Neural progenitor cell (in vitro differentiated cells): ENCODE measurements around the gene CLINT1. TPM values are rescaled to one million over a fixed set of nuclear protein-coding genes. Genes with fewer than 3 reads are reported as not detected.

Experiments
- DNase-seq: peaks from one replicate; pipeline ENCODE4 v3.0.0-alpha.2; 2016; ENCODE audit warnings: low spot score
- H2AFZ ChIP-seq: fragments of 200-600 bp; sonication (generic); replicated peaks from 2 replicates; pipeline ENCODE4 v1.6.1; 2016; ENCODE audit warnings: antibody characterized with exemption
- H3F3A ChIP-seq: fragments of 200-600 bp; sonication (generic); 2 replicates; pipeline ENCODE4 v1.6.1; 2016; ENCODE audit warnings: antibody characterized with exemption, low read depth
- H3K27ac ChIP-seq: fragments of 200-600 bp; sonication (generic); 2 replicates; pipeline ENCODE4 v1.5.1; 2016; ENCODE audit warnings: mild to moderate bottlenecking
- H3K27me3 ChIP-seq: fragments of 200-600 bp; sonication (generic); 2 replicates; pipeline ENCODE4 v1.6.1; 2016; ENCODE audit warnings: mild to moderate bottlenecking, moderate library complexity
- H3K36me3 ChIP-seq: fragments of 200-600 bp; sonication (generic); 2 replicates; pipeline ENCODE4 v1.5.1; 2016
- H3K4me1 ChIP-seq: fragments of 200-600 bp; sonication (generic); 2 replicates; pipeline ENCODE4 v1.6.1; 2016; ENCODE audit warnings: mixed run types
- H3K4me2 ChIP-seq: fragments of 200-600 bp; sonication (generic); 2 replicates; pipeline ENCODE4 v1.6.1; 2016
- H3K4me3 ChIP-seq: fragments of 200-600 bp; sonication (generic); 2 replicates; pipeline ENCODE4 v1.5.1; 2016
- H3K79me2 ChIP-seq: fragments of 200-600 bp; sonication (generic); 2 replicates; pipeline ENCODE4 v1.6.1; 2016; ENCODE audit warnings: low read depth
- H3K9ac ChIP-seq: fragments of 200-600 bp; sonication (generic); 2 replicates; pipeline ENCODE4 v1.6.1; 2016
- H3K9me3 ChIP-seq: fragments of 200-600 bp; sonication (generic); 2 replicates; pipeline ENCODE4 v1.5.1; 2016; ENCODE audit warnings: low read depth
- H4K20me1 ChIP-seq: fragments of 200-600 bp; sonication (generic); 2 replicates; pipeline ENCODE4 v1.6.1; 2016; ENCODE audit warnings: low read depth
- H3K27ac Mint-ChIP-seq: 3 replicates; pipeline ENCODE4 v1.8.0; 2021; ENCODE audit warnings: mixed read lengths
- H3K27me3 Mint-ChIP-seq: 2 replicates; pipeline ENCODE4 v1.8.0; 2022; ENCODE audit warnings: low read depth, mild to moderate bottlenecking, inconsistent platforms, moderate library complexity, mixed read lengths; ENCODE audit not compliant: insufficient read depth
- H3K36me3 Mint-ChIP-seq: 3 replicates; pipeline ENCODE4 v1.8.0; 2021; ENCODE audit warnings: mixed read lengths
- H3K4me1 Mint-ChIP-seq: 3 replicates; pipeline ENCODE4 v1.8.0; 2021; ENCODE audit warnings: mixed read lengths
- H3K4me3 Mint-ChIP-seq: 3 replicates; pipeline ENCODE4 v1.8.0; 2021; ENCODE audit warnings: mild to moderate bottlenecking, moderate library complexity, mixed read lengths
- H3K9me3 Mint-ChIP-seq: 3 replicates; pipeline ENCODE4 v1.8.0; 2020; ENCODE audit warnings: mixed read lengths
- CTCF ChIP-seq: fragments of 200-600 bp; sonication (generic); IDR thresholded peaks from 2 replicates; pipeline ENCODE4 v1.5.1; 2017; ENCODE audit warnings: antibody characterized with exemption, mild to moderate bottlenecking
- EZH2 ChIP-seq: fragments of 200-600 bp; sonication (generic); IDR thresholded peaks from 2 replicates; pipeline ENCODE4 v1.6.1; 2017; ENCODE audit warnings: antibody characterized with exemption, mild to moderate bottlenecking, moderate library complexity
- EZH2phosphoT487 ChIP-seq: fragments of 200-600 bp; sonication (generic); IDR thresholded peaks from 2 replicates; pipeline ENCODE4 v1.6.1; 2017; ENCODE audit warnings: antibody characterized with exemption
- total RNA-seq: library from RNA; depleted of rRNA; stranded (reverse); fragments of >200 nt; gene quantifications from 2 replicates; pipeline ENCODE4 v1.2.3, GENCODE V29; 2015; ENCODE audit warnings: low replicate concordance

CLINT1 gene
- total RNA-seq, 1 donor from 2014 or later = 65.0 TPM

DNA sequence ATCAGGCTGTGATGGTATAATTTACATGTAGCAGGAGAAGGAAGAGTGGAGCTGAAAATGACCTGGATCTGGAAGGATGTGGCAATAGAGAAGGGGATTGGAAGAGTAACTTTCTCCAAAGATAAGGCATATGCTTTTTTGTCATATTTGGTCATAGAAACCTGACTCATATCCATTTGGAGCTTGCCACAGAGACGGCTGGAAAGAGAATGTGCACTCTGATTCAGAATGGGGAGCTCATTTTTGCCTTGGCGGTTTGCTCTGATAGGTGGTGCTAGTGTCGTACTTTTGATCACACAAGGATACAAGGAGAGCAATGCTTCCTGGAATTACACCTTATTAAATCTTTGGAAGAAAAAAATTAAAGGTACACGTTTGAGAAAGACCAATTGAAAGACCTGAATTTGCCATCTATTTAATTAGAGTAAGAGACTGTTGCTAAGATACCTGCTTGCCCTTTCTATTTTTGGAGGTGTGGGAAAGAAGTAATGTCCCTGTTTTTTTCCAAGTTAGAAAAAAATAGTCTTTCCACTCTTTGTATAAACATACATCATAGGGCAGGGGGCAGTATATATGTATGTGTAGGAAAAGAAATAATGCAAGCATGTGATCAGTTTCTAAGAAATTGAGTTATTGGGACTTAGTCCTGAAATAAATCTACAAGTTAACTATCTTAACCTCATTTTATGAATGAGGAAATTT lies 110.0 kb downstream of the CLINT1 start:
- peaks cover 15% of the 10 kb centered on the region for H3K27me3 ChIP-seq
- no peak overlapping the region for H3K4me3 ChIP-seq
- H4K20me1 ChIP-seq = no peaks in the 10 kb centered on the region
- H3K4me1 ChIP-seq = peaks cover 5% of the 10 kb centered on the region
- no peaks in the 10 kb centered on the region for H3K9me3 Mint-ChIP-seq
- H3K27me3 Mint-ChIP-seq = no peaks in the 10 kb centered on the region
- H3K79me2 ChIP-seq = no peaks in the 10 kb centered on the region
- no peak for DNase-seq
- peaks cover 27% of the 10 kb centered on the region for H3K4me1 Mint-ChIP-seq
- H3F3A ChIP-seq = no peaks in the 10 kb centered on the region
- H3K36me3 Mint-ChIP-seq = peaks cover 4% of the 10 kb centered on the region
- H3K36me3 ChIP-seq = no peaks in the 10 kb centered on the region
- no peak overlapping the region for H3K27ac ChIP-seq
- no peak overlapping the region for H3K4me2 ChIP-seq
- no peak overlapping the region for H3K9ac ChIP-seq
- no peaks in the 10 kb centered on the region for H3K9me3 ChIP-seq
- no peak overlapping the region for H2AFZ ChIP-seq
- TF ChIP-seq CTCF (no peak), EZH2 (no peak), EZH2phosphoT487 (no peak)
- H3K27ac Mint-ChIP-seq = no peak overlapping the region
- no peak overlapping the region for H3K4me3 Mint-ChIP-seq

GRCh38 chr5:157747766-157748700 lies 110.9 kb downstream of the CLINT1 start:
- no peaks in the 10 kb centered on the region for H4K20me1 ChIP-seq
- H3K9ac ChIP-seq = no peak overlapping the region

GRCh38 chr5:157747173-157747740 lies 111.7 kb downstream of the CLINT1 start:
- Histone ChIP-seq H3K4me3 (no peak overlapping the region), H4K20me1 (no peaks in the 10 kb centered on the region), H3K9ac (no peak overlapping the region), H3K9me3 (no peaks in the 10 kb centered on the region), H3K4me2 (no peak overlapping the region), H3K79me2 (no peaks in the 10 kb centered on the region), H3K27me3 (peaks cover 15% of the 10 kb centered on the region), H3K36me3 (no peaks in the 10 kb centered on the region), H3K4me1 (peaks cover 5% of the 10 kb centered on the region), H3F3A (no peaks in the 10 kb centered on the region), H3K27ac (no peak overlapping the region), H2AFZ (no peak overlapping the region)
- no peak overlapping the region for H3K27ac Mint-ChIP-seq
- TF ChIP-seq CTCF (no peak), EZH2phosphoT487 (no peak), EZH2 (no peak)
- peaks cover 33% of the 10 kb centered on the region for H3K4me1 Mint-ChIP-seq
- DNase-seq = no peak
- peaks cover 4% of the 10 kb centered on the region for H3K36me3 Mint-ChIP-seq
- H3K4me3 Mint-ChIP-seq = no peak overlapping the region
- H3K9me3 Mint-ChIP-seq = no peaks in the 10 kb centered on the region
- no peaks in the 10 kb centered on the region for H3K27me3 Mint-ChIP-seq

More at GRCh38 chr5:157747766-157748700, 110.9 kb downstream of the CLINT1 start:
- no peak for DNase-seq
- peaks cover 5% of the 10 kb centered on the region for H3K4me1 ChIP-seq
- no peak overlapping the region for H3K4me3 ChIP-seq
- no peaks in the 10 kb centered on the region for H3K79me2 ChIP-seq
- no peaks in the 10 kb centered on the region for H3K27me3 Mint-ChIP-seq
- no peaks in the 10 kb centered on the region for H3K9me3 Mint-ChIP-seq
- H3K27me3 ChIP-seq = peaks cover 15% of the 10 kb centered on the region
- no peak overlapping the region for H3K27ac Mint-ChIP-seq
- H3K4me3 Mint-ChIP-seq = no peak overlapping the region
- H3K4me1 Mint-ChIP-seq = peaks cover 30% of the 10 kb centered on the region
- TF ChIP-seq EZH2phosphoT487 = no peak
- no peak for TF ChIP-seq CTCF
- TF ChIP-seq EZH2 = no peak
- H3K4me2 ChIP-seq = no peak overlapping the region
- H3K9me3 ChIP-seq = no peaks in the 10 kb centered on the region
- H2AFZ ChIP-seq = no peak overlapping the region
- H3K27ac ChIP-seq = no peak overlapping the region
- no peaks in the 10 kb centered on the region for H3K36me3 ChIP-seq
- peaks cover 4% of the 10 kb centered on the region for H3K36me3 Mint-ChIP-seq
- no peaks in the 10 kb centered on the region for H3F3A ChIP-seq
